NCI-H2081 treated with DMSO at 0.1 percent for 48 hours (cell line): Measurements from ENCODE around the gene ATP6V1C2.
A peak's percentile ranks its signal among the peaks of the same experiment; 100 is the strongest.
"Not testable (repeated sequence)": the region's sequence is repeated elsewhere in the genome, so short reads cannot be mapped to it uniquely, and the experiment has no call there.

Source experiments
- DNase-seq: peaks from one replicate; lab custom pipeline; 2025; lab: John Stamatoyannopoulos, UW

Gene ATP6V1C2

GRCh38 chr2:10786240-10786982 is 65.0 kb downstream of the ATP6V1C2 start:
- DNase-seq, result no peak

GRCh38 chr2:10787176-10787968 is 65.9 kb downstream of the ATP6V1C2 start:
- DNase-seq, result no peak

GRCh38 chr2:10788855-10789254 is 67.4 kb downstream of the ATP6V1C2 start:
- DNase-seq, result no peak

GRCh38 chr2:10790228-10790973 is 69.0 kb downstream of the ATP6V1C2 start:
- DNase-seq, result no peak

GRCh38 chr2:10792001-10792634 is 70.7 kb downstream of the ATP6V1C2 start:
- DNase-seq, result no peak

GRCh38 chr2:10792660-10793400 is 71.4 kb downstream of the ATP6V1C2 start:
- DNase-seq, result no peak

GRCh38 chr2:10793816-10794215 is 72.4 kb downstream of the ATP6V1C2 start:
- no peak for DNase-seq

- no peak for DNase-seq
Observed at GRCh38 chr2:10794876-10795275, 73.4 kb downstream of the ATP6V1C2 start.

GRCh38 chr2:10795508-10796046 is 74.1 kb downstream of the ATP6V1C2 start:
- no peak for DNase-seq

- DNase-seq, result no peak
Observed at GRCh38 chr2:10796703-10797102, 75.3 kb downstream of the ATP6V1C2 start.

- no peak for DNase-seq
Observed at GRCh38 chr2:10798783-10799182, 77.4 kb downstream of the ATP6V1C2 start.

- DNase-seq, result no peak
Observed at GRCh38 chr2:10800163-10800562, 78.7 kb downstream of the ATP6V1C2 start.

GRCh38 chr2:10802657-10803056 is 81.2 kb downstream of the ATP6V1C2 start:
- DNase-seq, result no peak

GRCh38 chr2:10805990-10806389 is 84.6 kb downstream of the ATP6V1C2 start:
- DNase-seq, result not testable (repeated sequence)

GRCh38 chr2:10806543-10806942 is 85.1 kb downstream of the ATP6V1C2 start:
- no peak for DNase-seq

GRCh38 chr2:10810202-10811161 is 89.1 kb downstream of the ATP6V1C2 start:
- DNase-seq, result no peak

- DNase-seq, result no peak
Observed at GRCh38 chr2:10811517-10811916, 90.1 kb downstream of the ATP6V1C2 start.

GRCh38 chr2:10812362-10813162 is 91.1 kb downstream of the ATP6V1C2 start, which contains the start of gene PDIA6:
Gene PDIA6 (minus strand): TSS chr2:10812785. CDS start chr2:10812696, 89 bp downstream.
- DNase-seq, result peak; percentile 84
